NOMO-1 treated with DMSO at 0.1 percent for 48 hours (cell line): Measurements from ENCODE around the gene EHD1.
"Not testable (repeated sequence)": the region's sequence is repeated elsewhere in the genome, so short reads cannot be mapped to it uniquely, and the experiment has no call there.

Experiments used
- DNase-seq: peaks from one replicate; lab custom pipeline; 2025; ENCODE audit not compliant: unreplicated experiment; lab: John Stamatoyannopoulos, UW

EHD1 gene

DNA sequence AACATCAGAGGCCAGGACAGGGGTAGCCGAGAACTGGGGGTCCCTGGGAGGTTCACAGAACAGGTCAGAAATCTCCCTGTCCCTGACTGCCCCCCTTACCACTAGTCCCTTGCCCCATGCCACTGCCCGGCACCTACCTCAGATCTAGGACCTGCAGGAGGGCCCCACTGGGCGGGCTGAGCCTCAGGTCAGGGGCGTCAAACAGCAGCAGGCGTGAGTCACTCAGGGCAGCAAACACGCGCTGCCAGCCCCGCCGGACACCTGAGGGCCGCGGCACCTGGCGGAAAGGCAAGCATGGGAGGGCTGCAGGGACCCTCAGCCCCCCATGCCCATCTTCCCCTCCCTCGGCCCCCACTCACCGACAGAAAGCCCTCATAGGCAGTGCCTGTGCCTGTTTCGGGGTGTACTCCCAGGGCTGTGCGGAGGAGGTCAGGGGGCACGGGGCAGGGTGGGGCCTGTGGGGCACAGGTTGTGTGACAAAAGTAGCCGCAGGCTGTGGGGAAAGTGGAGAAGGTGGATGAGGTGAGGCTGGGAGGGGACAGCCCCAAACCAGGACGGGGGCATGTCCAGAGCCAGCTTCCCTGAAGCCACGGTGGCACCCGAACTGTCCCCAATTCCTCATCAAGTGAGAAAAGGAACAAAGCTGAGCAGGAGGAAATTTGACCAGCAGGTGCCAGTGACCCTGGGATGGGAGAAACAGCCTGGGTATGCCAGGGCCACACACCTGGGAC lies 45.8 kb downstream of the EHD1 start:
- no peak for DNase-seq

DNA sequence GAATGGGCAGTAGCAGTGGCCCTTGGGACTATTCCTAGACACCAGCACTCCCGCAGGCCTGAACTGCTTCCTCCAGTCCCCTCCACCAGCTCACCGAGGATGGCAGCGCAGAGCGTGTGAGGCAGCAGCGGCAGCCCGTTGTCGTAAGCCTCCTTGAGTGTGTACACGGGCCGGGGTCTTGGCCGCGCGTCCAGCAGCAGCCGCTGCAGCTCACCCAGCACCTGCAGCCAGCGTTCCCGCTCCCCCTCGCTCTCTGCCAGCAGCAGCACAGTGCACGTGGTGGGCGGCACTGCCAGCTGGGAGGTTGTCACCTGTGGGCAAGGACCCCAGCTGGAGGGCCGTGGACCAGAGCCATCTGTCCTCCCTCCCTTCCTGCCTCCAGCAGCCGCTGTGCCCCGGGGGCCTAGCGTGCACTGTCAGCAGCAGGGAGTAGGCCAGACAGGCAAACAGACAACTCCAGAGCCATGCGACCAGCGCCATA lies 47.0 kb downstream of the EHD1 start:
- DNase-seq, result no peak

DNA sequence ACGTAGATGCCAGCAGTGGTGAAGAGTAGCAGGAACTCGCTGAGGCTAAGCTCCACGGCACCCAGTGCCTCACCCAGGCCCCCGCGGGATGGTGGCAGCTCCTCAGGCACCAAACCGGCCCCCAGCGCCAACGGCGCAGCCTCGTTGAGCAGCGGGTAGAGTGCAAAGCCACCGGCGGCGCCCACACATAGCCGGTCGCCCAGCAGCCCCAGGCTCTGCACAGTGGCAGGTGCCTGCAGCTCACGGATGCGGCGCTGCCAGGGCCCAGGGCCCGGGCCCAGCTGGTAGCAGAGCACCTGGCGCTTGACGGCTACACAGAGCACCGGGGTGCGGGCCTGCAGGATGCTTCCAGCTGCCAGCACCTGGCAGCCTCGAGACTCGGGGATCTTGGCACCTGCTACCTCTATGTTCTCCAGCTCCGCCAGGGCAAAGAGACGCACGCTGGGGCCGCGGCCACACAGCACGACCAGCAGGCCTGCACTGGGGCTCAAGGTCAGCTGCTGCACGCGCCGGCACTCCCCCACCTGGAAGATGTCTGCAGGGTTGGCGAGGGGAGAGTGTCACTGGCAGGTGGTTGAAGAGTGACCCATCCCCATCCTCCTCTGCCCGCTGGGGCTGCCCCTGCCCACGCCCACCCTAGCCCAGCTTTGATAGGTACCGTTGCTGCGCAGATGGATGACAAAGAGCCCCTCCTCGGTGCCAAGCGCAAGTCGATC lies 48.7 kb downstream of the EHD1 start:
- DNase-seq, result no peak

DNA sequence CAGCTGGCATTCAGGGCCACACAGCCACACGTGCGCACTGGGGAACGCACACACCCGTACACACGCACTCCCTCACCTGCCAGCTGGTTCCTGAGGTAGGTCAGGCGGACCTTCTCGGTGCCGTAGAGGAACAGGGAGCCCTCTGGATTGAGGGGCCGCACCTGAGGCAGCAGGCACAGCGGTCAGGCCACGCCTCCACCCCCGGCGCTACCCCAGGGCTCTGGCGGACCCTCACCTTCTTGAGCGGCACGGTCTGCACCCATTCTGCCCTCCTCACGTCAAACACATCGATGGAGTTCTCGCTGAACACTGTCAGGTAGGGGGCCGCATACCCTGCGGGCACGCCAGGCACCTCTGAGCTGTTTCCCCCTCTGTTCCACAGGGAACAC lies 51.0 kb downstream of the EHD1 start:
- no peak for DNase-seq

DNA sequence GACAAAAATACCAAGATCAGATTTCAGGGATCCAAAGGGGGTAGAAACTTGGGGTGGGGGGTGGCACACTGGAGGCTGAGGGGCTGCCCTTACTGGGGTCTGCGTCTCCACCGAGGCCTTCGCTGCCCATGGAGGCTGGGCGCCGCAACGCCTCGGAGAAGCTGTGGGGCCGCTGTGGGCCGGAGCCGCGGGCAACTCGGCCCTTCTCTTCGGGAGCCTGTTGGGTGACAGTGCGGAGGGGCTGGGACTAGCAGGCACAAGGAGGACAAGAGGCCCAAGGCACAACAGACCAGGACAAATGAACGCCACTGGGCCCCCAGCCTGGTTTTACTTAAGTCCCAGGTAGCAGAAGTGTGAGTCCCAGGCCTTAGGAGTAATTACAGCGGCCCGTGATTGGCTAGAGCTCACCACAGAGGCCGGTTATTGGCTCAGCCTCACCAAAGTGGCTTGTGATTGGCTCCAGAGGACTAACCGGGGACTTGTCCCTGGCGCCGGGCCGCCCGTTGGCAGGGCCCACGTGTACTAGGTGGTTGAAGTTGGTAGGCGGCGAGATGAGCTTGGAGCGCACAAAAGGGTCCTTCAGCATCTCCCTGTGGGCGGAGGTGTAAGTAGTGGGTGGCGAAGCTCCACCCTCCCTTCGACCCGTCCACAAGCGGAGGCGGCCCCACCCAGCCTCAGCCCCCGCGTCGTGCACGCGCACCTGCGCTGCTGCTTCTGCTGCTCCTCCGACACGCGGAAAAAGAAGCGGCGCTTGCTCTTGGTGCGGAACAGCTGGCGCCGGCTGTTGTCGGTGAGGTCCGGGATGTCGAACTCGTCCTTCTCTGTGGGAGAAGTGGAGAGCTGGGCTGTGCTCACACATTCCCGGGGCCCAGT lies 51.6 kb downstream of the EHD1 start:
- no peak for DNase-seq

DNA sequence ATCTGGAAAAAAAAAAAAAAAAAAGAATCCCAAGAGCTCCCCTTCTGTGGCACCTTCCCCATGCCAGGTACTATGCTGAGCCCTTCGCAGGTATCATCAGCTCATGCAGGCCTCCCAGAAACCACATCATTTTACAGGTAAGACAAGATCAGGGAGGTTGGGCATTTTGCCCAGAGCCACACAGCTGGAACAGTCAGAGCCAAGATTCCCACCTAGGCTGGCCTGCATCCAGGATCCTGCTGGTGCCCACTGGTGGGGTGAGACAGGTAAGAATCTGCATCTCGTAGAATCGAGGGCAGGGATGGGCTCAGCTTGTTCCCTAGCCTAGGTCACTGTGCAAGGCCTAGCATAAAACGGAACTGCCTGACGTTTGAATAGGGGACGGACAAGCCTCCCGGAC lies 52.4 kb downstream of the EHD1 start:
- no peak for DNase-seq

DNA sequence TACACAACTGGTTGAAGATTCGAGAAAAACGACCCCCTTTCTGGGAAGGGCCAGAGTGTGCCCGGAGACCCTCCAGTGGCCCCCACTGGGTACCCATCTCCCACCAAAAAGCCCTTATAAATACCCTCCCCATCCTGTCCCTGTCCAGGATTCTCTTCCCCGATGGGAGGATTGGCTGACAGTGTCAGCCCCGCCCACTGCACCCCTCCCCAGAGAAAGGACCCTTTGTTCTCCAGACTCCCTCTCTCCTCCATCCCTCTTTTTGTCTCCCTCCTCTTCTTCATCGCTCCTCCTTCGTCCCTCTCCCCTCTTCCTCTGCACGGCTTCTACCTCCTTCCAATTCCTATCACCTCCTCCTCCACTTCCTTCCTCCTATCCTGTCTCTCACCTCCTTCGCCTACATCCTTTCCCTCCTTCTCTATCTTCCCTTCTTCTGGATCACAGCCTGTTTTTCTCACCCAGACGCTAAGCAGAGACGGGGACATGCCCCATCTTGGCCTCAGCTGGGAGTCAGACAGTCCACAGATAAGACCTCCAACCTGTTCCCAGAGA lies 54.8 kb downstream of the EHD1 start:
- DNase-seq, result no peak

DNA sequence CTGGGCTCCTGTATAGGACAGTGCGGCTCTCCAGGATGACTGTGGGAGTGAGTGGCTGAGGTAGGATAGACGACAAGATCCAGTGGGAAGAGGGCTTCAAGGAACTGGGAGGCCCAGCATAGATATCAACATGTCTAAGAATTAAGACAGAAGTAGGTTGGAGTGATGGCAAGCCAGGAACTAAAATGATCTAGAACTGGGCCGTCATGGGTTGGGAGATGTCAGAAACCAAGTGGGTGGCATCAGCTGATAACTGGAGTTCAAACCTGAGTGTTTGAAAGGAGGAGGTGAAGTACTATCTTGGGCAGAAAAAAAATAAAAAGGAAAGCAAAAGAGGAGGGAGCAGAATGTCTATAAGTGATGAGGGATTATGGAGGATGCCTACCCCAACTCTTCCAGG lies 60.9 kb downstream of the EHD1 start:
- DNase-seq, result no peak

DNA sequence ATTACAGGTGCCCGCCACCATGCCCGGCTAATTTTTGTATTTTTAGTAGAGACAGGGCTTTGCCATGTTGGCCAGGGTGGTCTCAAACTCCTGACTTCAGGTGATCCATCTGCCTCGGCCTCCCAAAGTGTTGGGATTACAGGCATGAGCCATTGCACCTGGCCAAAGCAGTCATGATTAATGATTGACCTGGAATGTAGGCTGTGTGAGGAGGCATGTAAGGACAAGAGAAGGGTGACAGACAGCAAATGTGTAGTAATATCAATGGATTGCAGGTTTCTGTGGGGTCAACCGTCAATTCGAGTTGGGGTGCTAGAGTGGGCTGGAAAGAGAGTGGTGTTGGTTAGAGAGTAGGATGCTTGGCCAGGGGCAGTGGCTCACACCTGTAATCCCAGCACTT lies 63.0 kb downstream of the EHD1 start:
- not testable (repeated sequence) for DNase-seq

DNA sequence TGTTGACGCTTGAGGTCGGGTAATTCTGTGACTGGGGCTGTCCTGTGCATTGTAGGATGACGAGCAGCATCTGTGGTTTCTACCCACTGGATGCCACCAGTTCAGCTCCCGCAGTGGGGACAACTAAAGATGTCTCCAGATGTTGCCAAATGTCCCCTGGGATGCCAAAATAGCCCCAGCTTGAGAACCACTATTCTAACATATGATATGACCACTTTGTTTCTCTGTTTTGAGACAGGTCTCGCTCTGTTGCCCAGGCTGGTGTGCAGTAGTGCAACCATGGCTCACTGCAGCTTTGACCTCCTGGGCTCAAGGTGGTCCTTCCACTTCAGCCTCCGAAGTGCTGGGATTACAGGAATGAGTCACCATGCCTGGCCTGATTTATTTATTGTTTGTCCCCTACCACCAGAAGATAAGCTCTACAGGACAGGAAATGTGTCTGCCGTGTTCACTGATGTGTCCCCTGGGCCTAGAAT lies 63.7 kb downstream of the EHD1 start:
- no peak for DNase-seq

DNA sequence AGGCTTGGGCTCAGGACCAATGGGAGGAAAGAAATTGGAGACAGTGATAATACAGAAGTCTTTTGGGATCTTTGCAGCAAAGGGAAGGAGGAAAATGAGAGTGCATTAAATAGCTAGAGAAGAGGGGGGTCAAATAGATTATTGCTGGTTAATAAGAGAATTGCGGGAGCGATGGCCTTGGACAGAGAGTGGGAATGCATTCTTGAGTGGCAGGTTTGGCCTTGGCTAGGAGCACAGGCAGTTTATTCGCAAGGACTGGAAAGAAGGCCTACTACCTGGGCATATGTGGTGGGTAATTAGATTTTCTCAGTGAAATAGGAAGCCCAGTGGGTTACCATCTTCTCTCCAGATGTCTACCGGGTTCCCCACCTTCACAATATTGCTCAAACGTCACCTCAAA lies 64.6 kb downstream of the EHD1 start:
- no peak for DNase-seq

DNA sequence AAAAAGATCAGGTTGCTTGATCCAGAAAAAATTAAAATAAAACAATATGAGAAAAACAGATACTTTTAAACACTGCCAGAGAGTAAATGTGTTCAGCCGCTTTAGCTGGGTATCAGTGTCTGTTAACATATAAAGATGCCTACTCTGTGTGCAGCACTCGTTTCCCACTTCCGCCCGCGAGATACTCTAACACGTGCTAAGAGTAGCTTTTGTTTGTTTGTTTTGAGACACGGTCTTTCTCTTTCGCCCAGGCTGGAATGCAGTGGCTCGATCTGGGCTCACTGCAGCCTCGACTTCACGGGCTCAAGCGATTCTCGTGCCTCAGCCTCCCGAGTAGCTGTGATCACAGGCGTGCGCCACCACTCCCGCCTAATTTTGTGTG lies 67.5 kb downstream of the EHD1 start:
- DNase-seq, result peak; percentile 67

DNA sequence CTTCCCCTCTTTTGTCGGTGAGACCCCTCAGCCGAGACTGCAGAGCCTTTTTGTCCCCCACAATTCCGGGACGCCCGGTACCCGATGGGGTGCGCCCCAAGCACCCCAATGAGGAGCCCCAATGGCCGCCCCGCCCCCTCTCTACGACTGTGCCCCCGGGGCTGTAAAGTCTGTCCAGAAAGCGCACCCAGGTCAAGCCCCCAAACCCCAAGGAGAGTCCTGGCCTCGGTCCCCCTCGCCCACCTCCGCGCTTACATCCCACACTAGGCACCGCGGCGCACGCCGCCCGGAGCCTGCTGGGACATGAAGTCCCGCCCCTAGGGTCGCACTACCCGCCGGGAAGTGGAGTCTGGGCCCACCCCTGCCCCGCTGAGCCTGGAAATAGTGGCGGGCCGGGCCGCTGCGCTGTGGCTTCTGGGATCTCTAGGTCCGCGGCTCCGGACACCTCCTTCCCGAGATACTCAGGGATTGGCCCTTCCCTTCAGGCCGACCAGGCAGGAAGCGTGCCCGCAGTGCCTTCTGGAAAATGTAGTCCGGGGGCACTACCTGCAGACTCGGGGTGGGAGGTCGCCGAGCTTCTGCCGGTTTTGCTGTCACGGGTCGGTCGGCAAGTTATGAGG lies 68.0 kb downstream of the EHD1 start, which contains the start of gene MEN1:
Gene MEN1 (minus strand): TSS at position 281 of the 620 bp plus-strand sequence. CDS start 442 bp downstream, outside the sequence.
- DNase-seq, result peak; percentile 97

DNA sequence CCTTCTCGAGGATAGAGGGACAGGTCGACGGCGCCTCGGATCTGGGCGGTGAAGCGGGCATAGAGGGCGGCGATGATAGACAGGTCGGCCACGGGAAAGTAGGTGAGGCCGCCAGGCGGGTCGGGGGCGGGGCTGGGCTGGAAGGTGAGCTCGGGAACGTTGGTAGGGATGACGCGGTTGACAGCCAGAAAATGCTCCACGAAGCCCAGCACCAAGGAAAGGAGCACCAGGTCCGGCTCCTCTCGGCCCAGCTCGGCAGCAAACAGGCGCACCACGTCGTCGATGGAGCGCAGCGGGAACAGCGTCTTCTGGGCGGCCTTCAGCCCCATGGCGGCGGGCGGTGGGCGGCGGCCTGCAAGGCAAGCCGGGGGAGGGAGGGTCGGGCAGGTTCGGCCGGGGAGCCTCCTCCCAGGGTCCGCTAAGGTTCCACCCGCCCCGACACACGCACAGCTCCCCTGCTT lies 68.6 kb downstream of the EHD1 start:
- DNase-seq, result no peak

DNA sequence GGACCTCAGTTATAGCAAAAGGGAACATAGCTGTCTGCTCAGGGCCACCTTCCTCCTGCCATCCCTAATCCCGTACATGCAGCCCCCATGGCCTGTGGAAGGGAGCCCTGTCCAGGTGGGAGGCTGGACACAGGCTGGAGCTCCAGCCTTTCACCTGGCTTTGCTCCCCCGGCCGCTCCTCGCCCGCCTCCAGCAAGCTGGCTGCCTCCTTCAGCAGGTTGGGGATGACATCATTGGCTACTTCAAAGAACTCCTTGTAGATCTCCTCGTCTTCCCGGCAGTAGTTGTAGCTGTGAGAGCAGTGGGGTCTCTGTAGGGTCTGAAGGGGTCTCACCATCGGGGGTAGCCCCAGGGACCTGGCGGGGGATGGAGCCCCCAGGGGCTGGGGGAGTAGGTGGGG lies 72.9 kb downstream of the EHD1 start:
- no peak for DNase-seq

DNA sequence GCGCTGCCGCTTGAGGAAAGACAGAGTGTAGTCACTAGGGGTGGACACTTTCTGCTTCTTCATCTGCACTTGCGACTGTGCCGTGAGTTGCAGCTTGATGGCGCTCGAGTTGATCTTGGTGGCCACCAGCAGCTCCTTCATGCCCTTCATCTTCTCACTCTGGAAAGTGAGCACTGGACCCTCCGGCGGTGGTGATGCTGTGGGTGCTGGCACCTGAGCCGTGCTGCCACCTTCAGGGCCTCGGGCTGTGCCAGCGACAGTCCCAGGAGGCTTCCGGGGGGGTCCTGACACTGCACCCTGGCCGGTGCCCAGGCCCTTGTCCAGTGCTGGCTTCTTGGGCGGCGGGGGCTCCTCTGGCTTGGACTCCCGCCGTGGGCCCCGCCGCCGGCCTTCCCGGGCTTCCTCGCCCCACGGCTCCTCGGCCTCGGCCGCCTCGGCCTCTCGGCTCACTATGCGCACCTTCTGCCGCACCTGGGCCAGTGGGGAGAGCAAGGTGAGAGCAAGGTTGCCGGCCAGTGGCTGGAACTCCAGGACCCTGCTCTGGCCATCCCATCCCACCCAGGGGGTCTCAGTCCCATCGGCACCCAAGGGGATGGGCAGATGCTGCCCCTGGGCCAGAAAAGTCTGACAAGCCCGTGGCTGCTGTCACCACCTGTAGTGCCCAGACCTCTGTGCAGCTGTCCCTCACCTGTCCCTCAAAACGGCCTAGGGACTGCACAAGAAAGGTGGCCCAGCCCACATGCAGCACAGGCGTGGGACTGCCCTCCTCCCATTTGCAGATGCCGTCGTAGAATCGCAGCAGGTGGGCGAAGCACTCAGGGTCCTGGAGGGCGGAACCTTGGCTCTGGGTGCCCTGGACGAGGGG lies 73.8 kb downstream of the EHD1 start:
- no peak for DNase-seq

DNA sequence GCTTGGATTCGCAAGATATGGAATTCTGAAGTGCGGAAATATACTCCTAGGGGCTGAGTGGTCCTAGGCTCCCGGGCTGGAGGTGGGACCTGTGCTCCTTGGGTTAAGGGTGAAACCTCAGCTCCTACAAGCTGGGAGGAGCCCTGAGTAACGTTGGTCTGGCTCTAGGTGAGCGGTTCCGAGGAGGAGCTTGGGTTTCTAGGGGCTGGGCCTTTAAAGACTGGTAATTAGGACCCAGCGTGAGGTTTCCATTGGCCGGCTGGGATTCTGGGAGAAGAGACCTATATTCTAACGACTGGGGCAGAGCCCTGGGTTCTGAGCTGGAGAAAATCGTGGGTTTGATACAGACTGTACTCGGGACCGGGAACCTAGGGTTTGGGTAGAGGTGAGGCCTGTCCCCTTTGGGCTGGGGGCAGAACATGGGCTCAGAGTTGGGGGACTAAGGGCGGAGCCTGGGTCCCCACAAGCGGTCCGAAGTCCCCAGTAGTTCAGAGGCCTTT lies 74.5 kb downstream of the EHD1 start:
- no peak for DNase-seq

DNA sequence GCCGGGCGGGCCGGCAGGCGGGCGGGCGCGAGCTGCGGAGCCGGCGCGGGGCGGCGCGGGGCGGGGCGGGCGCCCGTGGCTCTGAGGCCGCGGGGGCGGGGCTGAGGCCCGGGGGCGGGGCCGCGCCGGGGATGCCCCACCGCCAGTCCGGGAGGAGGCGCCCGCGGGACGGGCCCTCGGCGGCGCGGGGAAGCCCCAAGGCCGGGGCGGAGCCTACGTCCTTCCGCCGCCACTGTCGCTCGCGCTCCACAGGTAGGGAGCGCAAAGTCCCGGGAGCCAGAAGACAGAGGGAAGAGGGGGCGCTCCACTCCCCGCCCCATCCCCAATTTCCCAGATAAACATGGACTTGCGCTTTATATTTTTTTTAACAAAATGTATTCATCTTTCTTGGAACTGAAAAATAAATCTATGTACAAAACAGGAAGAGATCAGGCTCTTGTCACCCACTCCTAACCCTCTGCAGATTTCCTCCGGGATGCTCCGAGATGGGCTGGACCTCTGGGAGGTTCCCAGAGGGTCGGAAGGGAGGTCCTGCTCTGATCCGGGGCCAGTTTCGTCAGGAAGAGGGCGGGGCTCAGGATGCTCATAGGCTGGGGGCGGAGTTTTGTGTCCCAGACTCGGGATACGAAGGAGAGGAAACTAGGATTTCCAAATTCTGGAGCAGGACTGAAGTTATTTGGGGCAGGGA lies 75.1 kb downstream of the EHD1 start, which contains the start of gene MAP4K2:
Gene MAP4K2 (minus strand): TSS at position 57 of the 688 bp plus-strand sequence. CDS start 65 bp downstream, outside the sequence.
- DNase-seq, result peak; percentile 70
